H1 (cell line): ENCODE measurements around the gene IL36G. TPM values are rescaled to one million over a fixed set of nuclear protein-coding genes. Genes with fewer than 3 reads are reported as not detected.

Source experiments
- CTCF ChIA-PET: fragments of 300-600 bp; sonication (Branson Sonifier 250); formaldehyde crosslinking; loops from one replicate; lab custom pipeline; 2021; ENCODE audit not compliant: partially characterized antibody; lab: Charles Lee
- POLR2A ChIA-PET: fragments of 300-600 bp; sonication (Branson Sonifier 250); formaldehyde crosslinking; loops from one replicate; lab custom pipeline; 2021; ENCODE audit warnings: inconsistent platforms; ENCODE audit not compliant: partially characterized antibody; lab: Charles Lee
- DNase-seq, 2 experiments: peaks; one replicate each; pipeline versions ENCODE4 v3.0.0 to v3.0.0-alpha.2; 2010 to 2022; ENCODE audit warnings: low spot score in 2 of 2, low read depth in 1 of 2, mixed read lengths in 1 of 2
- FAIRE-seq: peaks from 2 replicates; lab custom pipeline; 2011; peaks lifted over from hg19 to GRCh38; lab: Jason Lieb, UNC
- H2AFZ ChIP-seq: 2 replicates; pipeline ENCODE4 v1.8.1; 2012; ENCODE audit warnings: low read length, inconsistent platforms
- H2AK5ac ChIP-seq: 2 replicates; pipeline ENCODE4 v1.6.1; 2013; ENCODE audit warnings: low read depth, low read length
- H2BK120ac ChIP-seq: replicated peaks from 2 replicates; pipeline ENCODE3; 2013; ENCODE audit warnings: low read depth, low read length, inconsistent platforms
- H2BK12ac ChIP-seq: 2 replicates; pipeline ENCODE4 v1.6.1; 2013; ENCODE audit warnings: low read depth, low read length
- H2BK15ac ChIP-seq: 2 replicates; pipeline ENCODE4 v1.6.1; 2013; ENCODE audit warnings: low read length
- H2BK20ac ChIP-seq: 2 replicates; pipeline ENCODE4 v1.6.1; 2013; ENCODE audit warnings: low read length
- H2BK5ac ChIP-seq: 2 replicates; pipeline ENCODE4 v1.6.1; 2013; ENCODE audit warnings: low read depth, low read length
- H3K14ac ChIP-seq: 2 replicates; pipeline ENCODE4 v1.6.1; 2013; ENCODE audit warnings: inconsistent platforms; ENCODE audit not compliant: insufficient read length
- H3K18ac ChIP-seq: 2 replicates; pipeline ENCODE4 v1.6.1; 2013; ENCODE audit warnings: low read length; ENCODE audit errors: extremely low read depth
- H3K23ac ChIP-seq: 2 replicates; pipeline ENCODE4 v1.6.1; 2013; ENCODE audit warnings: inconsistent platforms; ENCODE audit not compliant: insufficient read length
- H3K23me2 ChIP-seq: 2 replicates; pipeline ENCODE4 v1.6.1; 2013; ENCODE audit warnings: low read depth, low read length
- H3K27ac ChIP-seq: 2 replicates; pipeline ENCODE4 v1.6.1; 2011; ENCODE audit warnings: low read depth, low read length, inconsistent platforms
- H3K27me3 ChIP-seq, 4 experiments: replicated peaks in 1 of 4; 1 replicate in 1 of 4; 2 replicates in 3 of 4; pipeline versions ENCODE4 v1.6.1 to v1.8.1; 2011 to 2013; ENCODE audit warnings: low read length in 3 of 4, mild to moderate bottlenecking in 3 of 4, inconsistent platforms in 2 of 4, mixed read lengths in 2 of 4, moderate library complexity in 1 of 4; ENCODE audit not compliant: control insufficient read depth in 3 of 4, insufficient read depth in 3 of 4; ENCODE audit errors: extremely low read depth in 1 of 4
- H3K36me3 ChIP-seq, 4 experiments: 2 replicates each; pipeline versions ENCODE4 v1.6.1 to v1.8.1; 2011 to 2013; ENCODE audit warnings: mild to moderate bottlenecking in 4 of 4, low read length in 3 of 4, moderate library complexity in 2 of 4, control low read depth in 1 of 4, inconsistent platforms in 1 of 4; ENCODE audit not compliant: insufficient read depth in 4 of 4, control insufficient read depth in 2 of 4
- H3K4ac ChIP-seq: replicated peaks from 2 replicates; pipeline ENCODE3; 2013; ENCODE audit warnings: low read length, low read depth, mixed read lengths, inconsistent platforms; ENCODE audit not compliant: insufficient read length
- H3K4me1 ChIP-seq, 4 experiments: replicated peaks in 1 of 4; 1 replicate in 1 of 4; 2 replicates in 3 of 4; pipeline versions ENCODE4 v1.6.1 to v1.8.1; 2011 to 2013; ENCODE audit warnings: low read length in 3 of 4, inconsistent platforms in 2 of 4, mixed read lengths in 1 of 4; ENCODE audit not compliant: insufficient read depth in 4 of 4, control insufficient read depth in 3 of 4
- H3K4me2 ChIP-seq, 2 experiments: 2 replicates each; pipeline versions ENCODE4 v1.6.1 to v1.8.1; 2011 to 2013; ENCODE audit warnings: low read depth in 2 of 2, low read length in 2 of 2, control low read depth in 1 of 2, inconsistent platforms in 1 of 2, mild to moderate bottlenecking in 1 of 2; ENCODE audit not compliant: insufficient read depth in 1 of 2
- H3K4me3 ChIP-seq, 4 experiments: fragments of 200-600, 300-600 bp in 1 of 4; sonication (generic), shearing (Covaris generic), sonication (Bioruptor Twin) in 1 of 4; 2 replicates each; pipeline versions ENCODE4 v1.5.1 to v1.8.1; 2011 to 2016; ENCODE audit warnings: low read length in 4 of 4, low read depth in 3 of 4, control low read depth in 2 of 4, inconsistent platforms in 2 of 4, mild to moderate bottlenecking in 2 of 4, mixed read lengths in 1 of 4, moderate library complexity in 1 of 4; ENCODE audit not compliant: insufficient read depth in 2 of 4; ENCODE audit errors: extremely low read depth in 1 of 4
- H3K56ac ChIP-seq: replicated peaks from 2 replicates; pipeline ENCODE3; 2013; ENCODE audit warnings: low read depth, mild to moderate bottlenecking, mixed read lengths, low read length, inconsistent platforms; ENCODE audit not compliant: insufficient read length
- H3K79me1 ChIP-seq: 2 replicates; pipeline ENCODE4 v1.6.1; 2013; ENCODE audit warnings: low read depth, low read length, control low read depth
- H3K79me2 ChIP-seq, 2 experiments: 2 replicates each; pipeline versions ENCODE4 v1.6.1 to v1.8.1; 2012 to 2013; ENCODE audit warnings: low read length in 2 of 2, mild to moderate bottlenecking in 2 of 2, inconsistent platforms in 1 of 2; ENCODE audit not compliant: insufficient read depth in 2 of 2, control insufficient read depth in 1 of 2
- H3K9ac ChIP-seq, 4 experiments: replicated peaks in 1 of 4; 1 replicate in 1 of 4; 2 replicates in 3 of 4; pipeline versions ENCODE4 v1.6.1 to v1.8.1; 2011 to 2013; ENCODE audit warnings: low read depth in 3 of 4, low read length in 3 of 4, control low read depth in 2 of 4, mild to moderate bottlenecking in 2 of 4, moderate library complexity in 2 of 4, inconsistent platforms in 1 of 4; ENCODE audit errors: extremely low read depth in 1 of 4
- H3K9me3 ChIP-seq, 2 experiments: 2 replicates each; pipeline versions ENCODE4 v1.6.1 to v1.8.1; 2012 to 2013; ENCODE audit warnings: mild to moderate bottlenecking in 2 of 2, moderate library complexity in 2 of 2, control low read depth in 1 of 2, inconsistent platforms in 1 of 2, low read depth in 1 of 2, low read length in 1 of 2, mixed read lengths in 1 of 2; ENCODE audit not compliant: insufficient read depth in 2 of 2
- H4K20me1 ChIP-seq, 2 experiments: replicated peaks in 1 of 2; 2 replicates each; pipeline versions ENCODE3 to v1.8.1; 2011 to 2013; ENCODE audit warnings: inconsistent platforms in 2 of 2, low read length in 2 of 2, mild to moderate bottlenecking in 1 of 2; ENCODE audit not compliant: insufficient read depth in 2 of 2, control insufficient read depth in 1 of 2
- H4K5ac ChIP-seq: 2 replicates; pipeline ENCODE4 v1.6.1; 2013; ENCODE audit warnings: low read length, low read depth, mixed read lengths, inconsistent platforms; ENCODE audit not compliant: insufficient read length
- H4K8ac ChIP-seq: 2 replicates; pipeline ENCODE4 v1.8.0; 2013; ENCODE audit warnings: mild to moderate bottlenecking, moderate library complexity, low read length, inconsistent platforms; ENCODE audit not compliant: insufficient read depth; ENCODE audit errors: extremely low read depth
- H4K91ac ChIP-seq: replicated peaks from 2 replicates; pipeline ENCODE3; 2013; ENCODE audit warnings: low read length, mixed read lengths, inconsistent platforms; ENCODE audit not compliant: insufficient read length
- BACH1 ChIP-seq: IDR thresholded peaks from 2 replicates; pipeline ENCODE4 v1.6.1; 2012; ENCODE audit warnings: low read length, improper control_type of control experiment
- CBX8 ChIP-seq: fragments of 300-800, 300-1000 bp; sonication (generic); IDR thresholded peaks from 2 replicates; pipeline ENCODE4 v1.7.1; 2016; ENCODE audit warnings: low read depth, low read length, borderline replicate concordance
- CEBPB ChIP-seq: IDR thresholded peaks from 2 replicates; pipeline ENCODE4 v1.6.1; 2012; ENCODE audit warnings: low read depth, low read length
- CHD1 ChIP-seq: IDR thresholded peaks from 2 replicates; pipeline ENCODE4 v1.6.1; 2012; ENCODE audit warnings: low read depth, low read length, improper control_type of control experiment
- CTBP2 ChIP-seq: IDR thresholded peaks from 2 replicates; pipeline ENCODE4 v1.7.0; 2011; ENCODE audit warnings: borderline replicate concordance, mild to moderate bottlenecking, moderate library complexity, mixed read lengths, low read length; ENCODE audit not compliant: insufficient read depth, insufficient read length
- EZH2 ChIP-seq: fragments of 200-600 bp; sonication (generic); IDR thresholded peaks from 2 replicates; pipeline ENCODE4 v1.7.1; 2012; ENCODE audit warnings: low read depth, mild to moderate bottlenecking, moderate library complexity, low read length, inconsistent platforms; ENCODE audit not compliant: severe bottlenecking
- GABPA ChIP-seq: IDR thresholded peaks from 2 replicates; pipeline ENCODE4 v1.6.1; 2011; ENCODE audit warnings: mild to moderate bottlenecking, low read length, moderate library complexity, borderline replicate concordance; ENCODE audit not compliant: insufficient read depth
- HDAC6 ChIP-seq: IDR thresholded peaks from one replicate; pipeline ENCODE4 v1.7.1; 2012; ENCODE audit warnings: low read depth, mild to moderate bottlenecking, inconsistent platforms, low read length, moderate library complexity
- SIN3A ChIP-seq, 2 experiments: IDR thresholded peaks in 1 of 2; conservative IDR thresholded peaks in 1 of 2; 2 replicates each; pipeline ENCODE4 v1.6.1; 2011 to 2012; ENCODE audit warnings: low read length in 2 of 2, improper control_type of control experiment in 1 of 2, low read depth in 1 of 2, mild to moderate bottlenecking in 1 of 2
- SRF ChIP-seq: IDR thresholded peaks from 2 replicates; pipeline ENCODE4 v1.6.1; 2011; ENCODE audit warnings: mild to moderate bottlenecking, low read depth, low read length, moderate library complexity
- TAF7 ChIP-seq: optimal IDR thresholded peaks from 2 replicates; pipeline ENCODE3; 2011; ENCODE audit warnings: low read depth, mild to moderate bottlenecking, inconsistent platforms, low read length, moderate library complexity, borderline replicate concordance
- TBP ChIP-seq: IDR thresholded peaks from 2 replicates; pipeline ENCODE4 v1.6.1; 2011; ENCODE audit warnings: low read depth, low read length, improper control_type of control experiment
- TEAD4 ChIP-seq: IDR thresholded peaks from 2 replicates; pipeline ENCODE4 v1.6.1; 2012; ENCODE audit warnings: low read depth, low read length, inconsistent platforms, mixed read lengths
- WGBS, 2 experiments: shearing (Covaris generic) in 1 of 2; methylation state at CpG; one replicate each; pipeline versions ENCODE4 v1.1.6 to v1.1.7; 2013 to 2015; ENCODE audit warnings: low lambda C conversion rate in 2 of 2, mixed read lengths in 2 of 2, inconsistent platforms in 1 of 2, low coverage in 1 of 2, missing lambda C conversion rate in 1 of 2; ENCODE audit not compliant: insufficient replicate concordance in 2 of 2, insufficient coverage in 1 of 2, insufficient read length in 1 of 2; ENCODE audit errors: extremely low coverage in 1 of 2, missing lambda C conversion rate in 1 of 2; 5-methylcytosine and 5-hydroxymethylcytosine counted together
- polyA plus RNA-seq, 7 experiments: library from polyadenylated mRNA; depleted of rRNA in 3 of 7; stranded (reverse) in 5 of 7; unstranded in 2 of 7; fragments of >200 nt in 5 of 7; fragments of 200-250 nt in 2 of 7; gene quantifications; 1 replicate in 5 of 7; 2 replicates in 1 of 7; 4 replicates in 1 of 7; pipeline versions ENCODE4 v1.2.1 to v1.2.3, GENCODE V29; 2011 to 2013; ENCODE audit warnings: missing spikeins in 2 of 7, mixed read lengths in 2 of 7
- total RNA-seq: library from RNA; stranded (reverse); fragmentation: NEBNext Ultra II Directional; extraction: Animal tissue kit (Norgen Biotek cat#: 25700); gene quantifications from 2 replicates; pipeline ENCODE4 v1.2.1, GENCODE V29; 2021
- TF ChIP-seq, protein P1 (sequence below): IDR thresholded peaks from 2 replicates; pipeline ENCODE4 v1.6.1; 2012; ENCODE audit warnings: inconsistent platforms

IL36G gene
- total and polyA plus RNA-seq, 2 of the 8 experiments (the other 6 are each of a cell fraction or from before 2014, with no cell fraction given) = 0.39 TPM; not detected in 1

DNA sequence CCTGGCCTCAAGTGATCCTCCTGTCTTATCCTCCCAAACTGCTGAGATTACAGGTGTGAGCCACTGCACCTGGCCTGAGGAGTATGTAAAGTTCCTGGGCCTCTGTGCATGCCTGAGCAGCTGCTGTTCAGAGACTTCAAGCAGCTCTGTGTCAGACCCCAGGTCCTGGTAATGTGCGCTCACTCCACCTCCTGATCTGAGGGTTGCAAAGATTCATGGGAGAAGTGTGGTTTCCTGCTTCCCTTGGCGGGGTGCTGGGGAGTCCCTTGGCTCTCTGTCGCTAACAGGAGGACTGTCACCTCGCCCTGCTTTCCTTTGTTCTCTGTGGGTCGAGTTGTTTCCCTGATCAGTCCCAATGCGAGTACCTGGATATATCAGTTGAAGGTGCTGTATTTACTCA is 18.8 kb downstream of the IL36G start:
- Histone ChIP-seq H2BK20ac (no peak overlapping the region), H3K79me2 (no peaks in the 10 kb centered on the region), H3K14ac (no peak overlapping the region), H2AFZ (no peak overlapping the region), H2BK15ac (no peak overlapping the region), H4K8ac (no peak overlapping the region), H4K91ac (no peak overlapping the region), H3K27me3 (no peaks in the 10 kb centered on the region), H3K27ac (no peak overlapping the region), H4K5ac (no peak overlapping the region), H3K4me3 (no peak overlapping the region), H3K23ac (no peak overlapping the region), H3K56ac (no peak overlapping the region), H3K4me1 (no peaks in the 10 kb centered on the region), H2BK5ac (no peak overlapping the region), H2AK5ac (no peak overlapping the region), H3K9me3 (peaks cover 9 to 22% of the 10 kb centered on the region in 2 experiments; a peak in 2 of 4 replicates), H3K4ac (no peak overlapping the region), H3K9ac (no peak overlapping the region), H2BK12ac (no peak overlapping the region), H3K79me1 (no peaks in the 10 kb centered on the region), H3K23me2 (no peaks in the 10 kb centered on the region), H2BK120ac (no peak overlapping the region), H3K18ac (no peak overlapping the region), H4K20me1 (no peaks in the 10 kb centered on the region), H3K36me3 (no peaks in the 10 kb centered on the region), H3K4me2 (no peak overlapping the region)
- DNase-seq (no peak), FAIRE-seq (no peak)
- CTCF ChIA-PET = interaction anchor here (0.6 kb wide), 1 partner anchor 849 kb away, joined by 3 read pairs; no protein-coding TSS in a partner anchor
- 83% methylated on average over 6 of the region's 6 CpGs; no CpG with 5 or more reads in 1 of the 2 experiments for WGBS, 2 experiments
- POLR2A ChIA-PET = no interaction called here
- no peak for TF ChIP-seq TEAD4
- no peak for TF ChIP-seq TBP
- TF ChIP-seq SIN3A (conservative IDR thresholded peaks at IDR 0.05 in 1 of 2, IDR thresholded peaks at IDR 0.05 in 1 of 2; ENCODE audit: low read depth in 1 of 2, low read length in 2 of 2) = no peak
- TF ChIP-seq CTBP2 = no peak
- no peak for TF ChIP-seq GABPA
- TF ChIP-seq, protein P1, sequence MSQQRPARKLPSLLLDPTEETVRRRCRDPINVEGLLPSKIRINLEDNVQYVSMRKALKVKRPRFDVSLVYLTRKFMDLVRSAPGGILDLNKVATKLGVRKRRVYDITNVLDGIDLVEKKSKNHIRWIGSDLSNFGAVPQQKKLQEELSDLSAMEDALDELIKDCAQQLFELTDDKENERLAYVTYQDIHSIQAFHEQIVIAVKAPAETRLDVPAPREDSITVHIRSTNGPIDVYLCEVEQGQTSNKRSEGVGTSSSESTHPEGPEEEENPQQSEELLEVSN = no peak
- no peak for TF ChIP-seq CBX8
- no peak for TF ChIP-seq SRF
- TF ChIP-seq EZH2 = no peak
- TF ChIP-seq CHD1 = no peak
- TF ChIP-seq HDAC6 = no peak
- TF ChIP-seq CEBPB = no peak
- no peak for TF ChIP-seq TAF7
- no peak for TF ChIP-seq BACH1
